WTC11 (cell line): ENCODE results near the gene ANO2. TPM values are rescaled to one million over a fixed set of nuclear protein-coding genes. Genes with fewer than 3 reads are reported as not detected.

Source experiments
- ATAC-seq: fragments of 200-7000 bp; cut with Tn5 transposase; 2 replicates; pipeline ENCODE4 v1.10.0; 2021; ENCODE audit warnings: mild to moderate bottlenecking, moderate library complexity
- CTCF ChIA-PET: fragments of 300-600 bp; sonication (Branson Sonifier 250); formaldehyde crosslinking; loops from one replicate; lab custom pipeline; 2021; ENCODE audit warnings: antibody characterized with exemption; lab: Charles Lee
- POLR2A ChIA-PET: fragments of 350-600 bp; sonication (Branson Sonifier 250); formaldehyde crosslinking; loops from one replicate; lab custom pipeline; 2021; ENCODE audit warnings: antibody characterized with exemption; lab: Charles Lee
- DNase-seq: peaks from one replicate; pipeline ENCODE4 v3.0.0; 2021; ENCODE audit warnings: low spot score
- H3K27ac Mint-ChIP-seq: 2 replicates; pipeline ENCODE4 v1.8.0; 2021; ENCODE audit warnings: mixed read lengths
- H3K27me3 Mint-ChIP-seq: 2 replicates; pipeline ENCODE4 v1.8.0; 2021; ENCODE audit warnings: low read depth, mild to moderate bottlenecking, moderate library complexity, mixed read lengths
- H3K36me3 Mint-ChIP-seq: 2 replicates; pipeline ENCODE4 v1.8.0; 2021; ENCODE audit warnings: mixed read lengths
- H3K4me1 Mint-ChIP-seq: 2 replicates; pipeline ENCODE4 v1.8.0; 2022; ENCODE audit warnings: mixed read lengths
- H3K4me3 Mint-ChIP-seq: 2 replicates; pipeline ENCODE4 v1.8.0; 2021; ENCODE audit warnings: mild to moderate bottlenecking, moderate library complexity, mixed read lengths
- H3K9me3 Mint-ChIP-seq: 2 replicates; pipeline ENCODE4 v1.8.0; 2021; ENCODE audit warnings: mixed read lengths
- ESRRA ChIP-seq: sonication (generic); formaldehyde crosslinking; IDR thresholded peaks from 2 replicates; pipeline ENCODE4 v1.8.1; 2022; ENCODE audit warnings: mild to moderate bottlenecking, missing genetic modification reagents, borderline replicate concordance
- ETV6 ChIP-seq: sonication (generic); formaldehyde crosslinking; IDR thresholded peaks from 2 replicates; pipeline ENCODE4 v1.8.1; 2022; ENCODE audit warnings: mild to moderate bottlenecking, missing genetic modification reagents
- FOXP1 ChIP-seq: sonication (generic); formaldehyde crosslinking; IDR thresholded peaks from 2 replicates; pipeline ENCODE4 v1.8.0; 2022; ENCODE audit warnings: missing genetic modification reagents, mild to moderate bottlenecking, moderate library complexity, borderline replicate concordance
- GTF2I ChIP-seq: fragments of 250-450 bp; sonication (Bioruptor Pico); conservative IDR thresholded peaks from 2 replicates; pipeline ENCODE4 v1.4.0; 2021; ENCODE audit warnings: mild to moderate bottlenecking
- JAZF1 ChIP-seq: fragments of 250-450 bp; sonication (Bioruptor Pico); IDR thresholded peaks from 2 replicates; pipeline ENCODE4 v1.9.0; 2021; ENCODE audit warnings: moderate library complexity, mild to moderate bottlenecking, inconsistent platforms
- NFATC4 ChIP-seq: fragments of 250-450 bp; sonication (Bioruptor Pico); IDR thresholded peaks from 2 replicates; pipeline ENCODE4 v1.9.0; 2021; ENCODE audit warnings: mild to moderate bottlenecking
- OVOL2 ChIP-seq: fragments of 250-450 bp; sonication (Bioruptor Pico); IDR thresholded peaks from 2 replicates; pipeline ENCODE4 v1.9.0; 2021; ENCODE audit warnings: mild to moderate bottlenecking, borderline replicate concordance
- PRRX2 ChIP-seq: fragments of 250-450 bp; sonication (Bioruptor Pico); IDR thresholded peaks from 2 replicates; pipeline ENCODE4 v1.8.0; 2021; ENCODE audit warnings: mild to moderate bottlenecking
- RELA ChIP-seq: sonication (generic); formaldehyde crosslinking; IDR thresholded peaks from 2 replicates; pipeline ENCODE4 v1.8.1; 2022; ENCODE audit warnings: missing genetic modification reagents, mild to moderate bottlenecking, borderline replicate concordance
- RORB ChIP-seq: fragments of 250-450 bp; sonication (Bioruptor Pico); IDR thresholded peaks from 2 replicates; pipeline ENCODE4 v1.9.0; 2021; ENCODE audit warnings: mild to moderate bottlenecking
- SMAD3 ChIP-seq: sonication (generic); formaldehyde crosslinking; IDR thresholded peaks from 2 replicates; pipeline ENCODE4 v1.8.0; 2022; ENCODE audit warnings: missing genetic modification reagents, mild to moderate bottlenecking, borderline replicate concordance
- SOX15 ChIP-seq: fragments of 250-450 bp; sonication (Bioruptor Pico); IDR thresholded peaks from 2 replicates; pipeline ENCODE4 v1.9.0; 2021; ENCODE audit warnings: mild to moderate bottlenecking
- TEAD1 ChIP-seq: sonication (generic); formaldehyde crosslinking; IDR thresholded peaks from 2 replicates; pipeline ENCODE4 v1.8.0; 2022; ENCODE audit warnings: mild to moderate bottlenecking, missing genetic modification reagents
- TP53 ChIP-seq: sonication (generic); formaldehyde crosslinking; IDR thresholded peaks from 2 replicates; pipeline ENCODE4 v1.8.1; 2023; ENCODE audit warnings: mild to moderate bottlenecking, missing genetic modification reagents
- ZNF263 ChIP-seq: sonication (generic); formaldehyde crosslinking; IDR thresholded peaks from 2 replicates; pipeline ENCODE4 v1.8.1; 2022; ENCODE audit warnings: low read depth, mild to moderate bottlenecking, moderate library complexity, missing genetic modification reagents
- total RNA-seq: library from RNA; stranded (reverse); gene quantifications from 3 replicates; pipeline ENCODE4 v1.2.3, GENCODE V29; 2021
- TF ChIP-seq, protein P1 (sequence below): sonication (generic); formaldehyde crosslinking; IDR thresholded peaks from 2 replicates; pipeline ENCODE4 v1.8.1; 2023; ENCODE audit warnings: mild to moderate bottlenecking, missing genetic modification reagents
- TF ChIP-seq, protein P2 (sequence below): sonication (generic); formaldehyde crosslinking; IDR thresholded peaks from 2 replicates; pipeline ENCODE4 v1.8.0; 2022; ENCODE audit warnings: mild to moderate bottlenecking, missing genetic modification reagents
- TF ChIP-seq, protein P3 (sequence below): sonication (generic); formaldehyde crosslinking; IDR thresholded peaks from 2 replicates; pipeline ENCODE4 v1.8.0; 2022; ENCODE audit warnings: mild to moderate bottlenecking, missing genetic modification reagents
- TF ChIP-seq, protein P4 (sequence below): sonication (generic); formaldehyde crosslinking; IDR thresholded peaks from 2 replicates; pipeline ENCODE4 v1.8.0; 2022; ENCODE audit warnings: mild to moderate bottlenecking, missing genetic modification reagents
- TF ChIP-seq, protein P5 (sequence below): sonication (generic); formaldehyde crosslinking; conservative IDR thresholded peaks from 2 replicates; pipeline ENCODE4 v1.8.1; 2023; ENCODE audit warnings: mild to moderate bottlenecking, low read depth, missing genetic modification reagents, moderate library complexity
- TF ChIP-seq, protein P6 (sequence below): sonication (generic); formaldehyde crosslinking; IDR thresholded peaks from 2 replicates; pipeline ENCODE4 v1.8.1; 2022; ENCODE audit warnings: low read depth, mild to moderate bottlenecking, moderate library complexity, missing genetic modification reagents, borderline replicate concordance
- TF ChIP-seq, protein P7 (sequence below): fragments of 250-450 bp; sonication (Bioruptor Pico); IDR thresholded peaks from 2 replicates; pipeline ENCODE4 v1.9.0; 2021; ENCODE audit warnings: mild to moderate bottlenecking

Gene ANO2
- total RNA-seq, 1 experiment from 2014 or later, result 2.8 TPM

DNA sequence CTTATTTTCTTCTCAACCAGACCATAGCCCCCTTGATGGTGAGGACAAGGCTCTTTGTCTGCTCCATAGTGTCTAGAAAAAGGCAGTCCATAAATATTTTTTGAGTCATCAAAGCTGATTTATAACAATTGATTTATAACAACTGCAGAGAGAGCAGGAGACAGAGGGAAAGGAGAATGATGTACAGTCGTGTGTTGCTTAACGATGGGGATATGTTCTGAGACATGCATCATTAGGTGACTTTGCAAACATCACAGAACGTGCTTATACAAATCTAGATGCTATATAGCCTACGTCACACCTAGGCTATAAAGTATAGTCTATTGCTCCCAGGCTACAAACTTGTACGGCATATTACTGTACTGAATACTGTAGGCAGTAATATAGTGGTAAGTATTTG is 369.8 kb downstream of the ANO2 start (continued):
- no peak for TF ChIP-seq JAZF1
- TF ChIP-seq SOX15 (CRISPR knock-in tag), result no peak
- TF ChIP-seq, protein P1, sequence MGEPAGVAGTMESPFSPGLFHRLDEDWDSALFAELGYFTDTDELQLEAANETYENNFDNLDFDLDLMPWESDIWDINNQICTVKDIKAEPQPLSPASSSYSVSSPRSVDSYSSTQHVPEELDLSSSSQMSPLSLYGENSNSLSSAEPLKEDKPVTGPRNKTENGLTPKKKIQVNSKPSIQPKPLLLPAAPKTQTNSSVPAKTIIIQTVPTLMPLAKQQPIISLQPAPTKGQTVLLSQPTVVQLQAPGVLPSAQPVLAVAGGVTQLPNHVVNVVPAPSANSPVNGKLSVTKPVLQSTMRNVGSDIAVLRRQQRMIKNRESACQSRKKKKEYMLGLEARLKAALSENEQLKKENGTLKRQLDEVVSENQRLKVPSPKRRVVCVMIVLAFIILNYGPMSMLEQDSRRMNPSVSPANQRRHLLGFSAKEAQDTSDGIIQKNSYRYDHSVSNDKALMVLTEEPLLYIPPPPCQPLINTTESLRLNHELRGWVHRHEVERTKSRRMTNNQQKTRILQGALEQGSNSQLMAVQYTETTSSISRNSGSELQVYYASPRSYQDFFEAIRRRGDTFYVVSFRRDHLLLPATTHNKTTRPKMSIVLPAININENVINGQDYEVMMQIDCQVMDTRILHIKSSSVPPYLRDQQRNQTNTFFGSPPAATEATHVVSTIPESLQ (CRISPR knock-in tag), result no peak

DNA sequence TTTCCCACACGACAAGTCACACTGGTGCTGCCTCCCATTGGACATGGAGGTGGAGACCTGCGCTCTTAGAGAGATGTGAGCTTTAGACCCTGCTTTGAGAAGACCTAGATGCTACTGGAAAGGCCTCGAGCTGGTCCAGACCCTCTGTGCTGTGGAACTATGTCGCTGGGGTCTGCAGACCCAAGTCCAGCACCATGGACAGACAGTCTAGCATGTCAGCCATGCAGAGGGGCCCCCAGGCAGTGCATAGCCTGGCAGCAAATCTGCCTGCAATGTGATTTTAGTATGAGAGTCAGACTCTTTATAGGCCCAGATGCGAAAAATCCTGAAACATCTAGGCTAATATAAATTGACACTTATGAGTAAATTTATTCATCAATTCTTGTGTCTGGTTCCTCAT is 371.7 kb downstream of the ANO2 start:
- peaks cover 5% of the 10 kb centered on the region; the same call in 1 of the 2 replicates for H3K4me1 Mint-ChIP-seq
- no peaks in the 10 kb centered on the region for H3K27me3 Mint-ChIP-seq
- no peaks in the 10 kb centered on the region for H3K9me3 Mint-ChIP-seq
- DNase-seq (no peak), ATAC-seq (no peak)
- H3K4me3 Mint-ChIP-seq, result no peak overlapping the region
- H3K27ac Mint-ChIP-seq, result no peak overlapping the region
- CTCF ChIA-PET, result no interaction called here
- no peaks in the 10 kb centered on the region for H3K36me3 Mint-ChIP-seq
- TF ChIP-seq GTF2I (CRISPR knock-in tag), result no peak
- TF ChIP-seq RORB, result no peak
- TF ChIP-seq TP53, result no peak
- no peak for TF ChIP-seq NFATC4 (CRISPR knock-in tag)
- no peak for TF ChIP-seq ETV6
- TF ChIP-seq, protein P2, sequence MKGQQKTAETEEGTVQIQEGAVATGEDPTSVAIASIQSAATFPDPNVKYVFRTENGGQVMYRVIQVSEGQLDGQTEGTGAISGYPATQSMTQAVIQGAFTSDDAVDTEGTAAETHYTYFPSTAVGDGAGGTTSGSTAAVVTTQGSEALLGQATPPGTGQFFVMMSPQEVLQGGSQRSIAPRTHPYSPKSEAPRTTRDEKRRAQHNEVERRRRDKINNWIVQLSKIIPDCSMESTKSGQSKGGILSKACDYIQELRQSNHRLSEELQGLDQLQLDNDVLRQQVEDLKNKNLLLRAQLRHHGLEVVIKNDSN (CRISPR knock-in tag), result no peak
- TF ChIP-seq, protein P3, sequence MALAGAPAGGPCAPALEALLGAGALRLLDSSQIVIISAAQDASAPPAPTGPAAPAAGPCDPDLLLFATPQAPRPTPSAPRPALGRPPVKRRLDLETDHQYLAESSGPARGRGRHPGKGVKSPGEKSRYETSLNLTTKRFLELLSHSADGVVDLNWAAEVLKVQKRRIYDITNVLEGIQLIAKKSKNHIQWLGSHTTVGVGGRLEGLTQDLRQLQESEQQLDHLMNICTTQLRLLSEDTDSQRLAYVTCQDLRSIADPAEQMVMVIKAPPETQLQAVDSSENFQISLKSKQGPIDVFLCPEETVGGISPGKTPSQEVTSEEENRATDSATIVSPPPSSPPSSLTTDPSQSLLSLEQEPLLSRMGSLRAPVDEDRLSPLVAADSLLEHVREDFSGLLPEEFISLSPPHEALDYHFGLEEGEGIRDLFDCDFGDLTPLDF (CRISPR knock-in tag), result no peak
- POLR2A ChIA-PET, result no interaction called here

DNA sequence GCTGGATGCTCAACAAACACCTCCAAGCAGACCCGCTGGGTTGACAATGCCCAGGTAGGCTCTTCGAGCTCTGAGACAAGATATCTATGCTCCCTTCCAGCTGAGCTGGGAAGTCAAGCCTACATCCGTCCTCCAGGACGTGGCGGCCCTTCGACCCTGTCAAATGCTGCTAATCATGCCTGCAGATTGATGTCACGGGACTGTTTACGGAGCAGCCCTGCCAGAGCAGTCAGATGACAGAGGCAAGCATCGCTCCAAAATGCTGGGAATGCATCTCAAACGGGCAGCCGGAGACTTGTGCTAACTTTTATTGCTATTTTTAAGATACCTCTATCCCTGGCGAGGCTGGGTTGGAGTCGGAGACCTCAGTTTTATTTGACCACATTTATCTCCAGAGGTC is 373.9 kb downstream of the ANO2 start:
- H3K4me1 Mint-ChIP-seq, result no peaks in the 10 kb centered on the region
- ChIA-PET CTCF (interaction anchor here (1.0 kb wide), 1 partner anchor 417 kb away, joined by 3 read pairs; no protein-coding TSS in a partner anchor), POLR2A (no interaction called here)
- no peak for DNase-seq
- no peak overlapping the region for H3K4me3 Mint-ChIP-seq
- no peaks in the 10 kb centered on the region for H3K36me3 Mint-ChIP-seq
- H3K9me3 Mint-ChIP-seq, result no peaks in the 10 kb centered on the region
- H3K27me3 Mint-ChIP-seq, result no peaks in the 10 kb centered on the region
- no peak for ATAC-seq
- no peak overlapping the region for H3K27ac Mint-ChIP-seq
- no peak for TF ChIP-seq TP53
- TF ChIP-seq, protein P4, sequence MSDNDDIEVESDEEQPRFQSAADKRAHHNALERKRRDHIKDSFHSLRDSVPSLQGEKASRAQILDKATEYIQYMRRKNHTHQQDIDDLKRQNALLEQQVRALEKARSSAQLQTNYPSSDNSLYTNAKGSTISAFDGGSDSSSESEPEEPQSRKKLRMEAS (CRISPR knock-in tag), result no peak
- no peak for TF ChIP-seq OVOL2
- no peak for TF ChIP-seq RELA (CRISPR knock-in tag)
- TF ChIP-seq, protein P5, sequence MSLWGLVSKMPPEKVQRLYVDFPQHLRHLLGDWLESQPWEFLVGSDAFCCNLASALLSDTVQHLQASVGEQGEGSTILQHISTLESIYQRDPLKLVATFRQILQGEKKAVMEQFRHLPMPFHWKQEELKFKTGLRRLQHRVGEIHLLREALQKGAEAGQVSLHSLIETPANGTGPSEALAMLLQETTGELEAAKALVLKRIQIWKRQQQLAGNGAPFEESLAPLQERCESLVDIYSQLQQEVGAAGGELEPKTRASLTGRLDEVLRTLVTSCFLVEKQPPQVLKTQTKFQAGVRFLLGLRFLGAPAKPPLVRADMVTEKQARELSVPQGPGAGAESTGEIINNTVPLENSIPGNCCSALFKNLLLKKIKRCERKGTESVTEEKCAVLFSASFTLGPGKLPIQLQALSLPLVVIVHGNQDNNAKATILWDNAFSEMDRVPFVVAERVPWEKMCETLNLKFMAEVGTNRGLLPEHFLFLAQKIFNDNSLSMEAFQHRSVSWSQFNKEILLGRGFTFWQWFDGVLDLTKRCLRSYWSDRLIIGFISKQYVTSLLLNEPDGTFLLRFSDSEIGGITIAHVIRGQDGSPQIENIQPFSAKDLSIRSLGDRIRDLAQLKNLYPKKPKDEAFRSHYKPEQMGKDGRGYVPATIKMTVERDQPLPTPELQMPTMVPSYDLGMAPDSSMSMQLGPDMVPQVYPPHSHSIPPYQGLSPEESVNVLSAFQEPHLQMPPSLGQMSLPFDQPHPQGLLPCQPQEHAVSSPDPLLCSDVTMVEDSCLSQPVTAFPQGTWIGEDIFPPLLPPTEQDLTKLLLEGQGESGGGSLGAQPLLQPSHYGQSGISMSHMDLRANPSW (CRISPR knock-in tag), result no peak
- no peak for TF ChIP-seq PRRX2 (CRISPR knock-in tag)
- no peak for TF ChIP-seq SMAD3
- no peak for TF ChIP-seq ETV6
- no peak for TF ChIP-seq TEAD1
- no peak for TF ChIP-seq FOXP1 (CRISPR knock-in tag)
- TF ChIP-seq ZNF263 (CRISPR knock-in tag), result no peak
- TF ChIP-seq, protein P6, sequence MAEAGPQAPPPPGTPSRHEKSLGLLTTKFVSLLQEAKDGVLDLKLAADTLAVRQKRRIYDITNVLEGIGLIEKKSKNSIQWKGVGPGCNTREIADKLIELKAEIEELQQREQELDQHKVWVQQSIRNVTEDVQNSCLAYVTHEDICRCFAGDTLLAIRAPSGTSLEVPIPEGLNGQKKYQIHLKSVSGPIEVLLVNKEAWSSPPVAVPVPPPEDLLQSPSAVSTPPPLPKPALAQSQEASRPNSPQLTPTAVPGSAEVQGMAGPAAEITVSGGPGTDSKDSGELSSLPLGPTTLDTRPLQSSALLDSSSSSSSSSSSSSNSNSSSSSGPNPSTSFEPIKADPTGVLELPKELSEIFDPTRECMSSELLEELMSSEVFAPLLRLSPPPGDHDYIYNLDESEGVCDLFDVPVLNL (CRISPR knock-in tag), result no peak
- TF ChIP-seq, protein P7, sequence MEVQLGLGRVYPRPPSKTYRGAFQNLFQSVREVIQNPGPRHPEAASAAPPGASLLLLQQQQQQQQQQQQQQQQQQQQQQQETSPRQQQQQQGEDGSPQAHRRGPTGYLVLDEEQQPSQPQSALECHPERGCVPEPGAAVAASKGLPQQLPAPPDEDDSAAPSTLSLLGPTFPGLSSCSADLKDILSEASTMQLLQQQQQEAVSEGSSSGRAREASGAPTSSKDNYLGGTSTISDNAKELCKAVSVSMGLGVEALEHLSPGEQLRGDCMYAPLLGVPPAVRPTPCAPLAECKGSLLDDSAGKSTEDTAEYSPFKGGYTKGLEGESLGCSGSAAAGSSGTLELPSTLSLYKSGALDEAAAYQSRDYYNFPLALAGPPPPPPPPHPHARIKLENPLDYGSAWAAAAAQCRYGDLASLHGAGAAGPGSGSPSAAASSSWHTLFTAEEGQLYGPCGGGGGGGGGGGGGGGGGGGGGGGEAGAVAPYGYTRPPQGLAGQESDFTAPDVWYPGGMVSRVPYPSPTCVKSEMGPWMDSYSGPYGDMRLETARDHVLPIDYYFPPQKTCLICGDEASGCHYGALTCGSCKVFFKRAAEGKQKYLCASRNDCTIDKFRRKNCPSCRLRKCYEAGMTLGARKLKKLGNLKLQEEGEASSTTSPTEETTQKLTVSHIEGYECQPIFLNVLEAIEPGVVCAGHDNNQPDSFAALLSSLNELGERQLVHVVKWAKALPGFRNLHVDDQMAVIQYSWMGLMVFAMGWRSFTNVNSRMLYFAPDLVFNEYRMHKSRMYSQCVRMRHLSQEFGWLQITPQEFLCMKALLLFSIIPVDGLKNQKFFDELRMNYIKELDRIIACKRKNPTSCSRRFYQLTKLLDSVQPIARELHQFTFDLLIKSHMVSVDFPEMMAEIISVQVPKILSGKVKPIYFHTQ (CRISPR knock-in tag), result no peak
- TF ChIP-seq ESRRA (CRISPR knock-in tag), result no peak
